Gastrocnemius medialis (tissue), 4 donors: ENCODE measurements around the gene LPCAT3.
"Not testable (repeated sequence)": the region's sequence is repeated elsewhere in the genome, so short reads cannot be mapped to it uniquely, and the experiment has no call there.

Source experiments
- POLR2A ChIP-seq, 2 donors: fragments of 450-650 bp; IDR thresholded peaks; one replicate each; pipeline ENCODE4 v1.6.1; 2017; ENCODE audit warnings: antibody characterized with exemption in 2 of 2, mild to moderate bottlenecking in 2 of 2, moderate library complexity in 2 of 2
- TF ChIP-seq, protein P1 (sequence below), 5 experiments: fragments of 450-650 bp in 3 of 5; fragments of 200-600 bp in 2 of 5; sonication (generic) in 2 of 5; IDR thresholded peaks in 4 of 5; conservative IDR thresholded peaks in 1 of 5; 1 replicate in 4 of 5; 2 replicates in 1 of 5; pipeline ENCODE4 v1.5.1; 2016 to 2019; ENCODE audit warnings: antibody characterized with exemption in 5 of 5, mild to moderate bottlenecking in 3 of 5, moderate library complexity in 3 of 5

DNA sequence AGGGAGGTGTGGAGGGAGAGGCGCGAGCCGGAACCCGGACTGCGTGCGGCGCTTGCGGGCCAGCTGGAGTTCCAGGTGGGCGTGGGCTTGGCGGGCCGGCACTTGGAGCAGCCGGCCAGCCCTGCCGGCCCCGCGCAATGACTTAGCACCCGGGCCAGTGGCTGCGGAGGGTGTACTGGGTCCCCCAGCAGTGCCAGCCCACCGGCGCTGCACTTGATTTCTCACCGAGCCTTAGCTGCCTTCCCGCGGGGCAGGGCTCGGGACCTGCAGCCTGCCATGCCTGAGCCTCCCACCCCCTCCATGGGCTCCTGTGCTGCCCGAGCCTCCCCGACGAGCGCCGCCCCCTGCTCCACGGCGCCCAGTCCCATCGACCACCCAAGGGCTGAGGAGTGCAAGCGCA lies 19.1 kb upstream of the LPCAT3 start:
- not testable (repeated sequence) for TF ChIP-seq POLR2A (IDR thresholded peaks at IDR 0.05)
- TF ChIP-seq, protein P1, sequence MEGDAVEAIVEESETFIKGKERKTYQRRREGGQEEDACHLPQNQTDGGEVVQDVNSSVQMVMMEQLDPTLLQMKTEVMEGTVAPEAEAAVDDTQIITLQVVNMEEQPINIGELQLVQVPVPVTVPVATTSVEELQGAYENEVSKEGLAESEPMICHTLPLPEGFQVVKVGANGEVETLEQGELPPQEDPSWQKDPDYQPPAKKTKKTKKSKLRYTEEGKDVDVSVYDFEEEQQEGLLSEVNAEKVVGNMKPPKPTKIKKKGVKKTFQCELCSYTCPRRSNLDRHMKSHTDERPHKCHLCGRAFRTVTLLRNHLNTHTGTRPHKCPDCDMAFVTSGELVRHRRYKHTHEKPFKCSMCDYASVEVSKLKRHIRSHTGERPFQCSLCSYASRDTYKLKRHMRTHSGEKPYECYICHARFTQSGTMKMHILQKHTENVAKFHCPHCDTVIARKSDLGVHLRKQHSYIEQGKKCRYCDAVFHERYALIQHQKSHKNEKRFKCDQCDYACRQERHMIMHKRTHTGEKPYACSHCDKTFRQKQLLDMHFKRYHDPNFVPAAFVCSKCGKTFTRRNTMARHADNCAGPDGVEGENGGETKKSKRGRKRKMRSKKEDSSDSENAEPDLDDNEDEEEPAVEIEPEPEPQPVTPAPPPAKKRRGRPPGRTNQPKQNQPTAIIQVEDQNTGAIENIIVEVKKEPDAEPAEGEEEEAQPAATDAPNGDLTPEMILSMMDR (IDR thresholded peaks at IDR 0.05 in 4 of 5, conservative IDR thresholded peaks at IDR 0.05 in 1 of 5) = not testable (repeated sequence)
